ENCODE results near the gene ZFR2. TPM values are rescaled to one million over a fixed set of nuclear protein-coding genes. Genes with fewer than 3 reads are reported as not detected.

The ZFR2 gene
- total and polyA plus RNA-seq, 2 of the 8 experiments (the other 6 are each of a cell fraction or from before 2014, with no cell fraction given), result 14.5 to 28.4 TPM

DNA sequence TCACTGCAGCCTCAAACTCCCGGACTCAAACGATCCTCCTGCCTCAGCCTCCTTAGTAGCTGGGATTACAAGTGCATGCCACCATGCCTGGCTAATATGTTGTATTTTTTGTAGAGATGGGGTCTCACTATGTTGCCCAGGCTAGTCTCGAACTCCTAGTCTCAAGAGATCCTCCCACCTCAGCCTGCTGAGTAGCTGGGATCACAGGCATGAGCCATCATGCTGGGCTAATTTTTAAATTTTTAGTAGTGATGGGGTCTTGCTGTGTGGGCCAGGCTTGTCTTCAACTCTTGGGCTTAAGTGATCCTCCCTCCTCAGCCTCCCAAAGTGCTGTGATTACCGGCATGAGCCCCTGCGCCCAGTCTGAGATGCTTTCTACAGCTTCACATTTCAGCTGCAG is 26.9 kb upstream of the ZFR2 start:
- TF ChIP-seq MAFK (IDR thresholded peaks at IDR 0.05; ENCODE audit: low read depth, low read length) (no peak), JUN (IDR thresholded peaks at IDR 0.05; ENCODE audit: low read depth, low read length) (no peak), POLR2AphosphoS5 (IDR thresholded peaks at IDR 0.05; ENCODE audit: low read depth, low read length) (no peak), SIX5 (IDR thresholded peaks at IDR 0.05; ENCODE audit: low read depth, low read length) (no peak), BRCA1 (IDR thresholded peaks at IDR 0.05; ENCODE audit: low read depth, low read length) (no peak), HDAC6 (IDR thresholded peaks at IDR 0.05; ENCODE audit: low read depth, low read length) (no peak), CHD2 (IDR thresholded peaks at IDR 0.05; ENCODE audit: low read length) (no peak), POU5F1 (IDR thresholded peaks at IDR 0.05; ENCODE audit: low read depth, low read length) (no peak), RFX5 (IDR thresholded peaks at IDR 0.05; ENCODE audit: borderline replicate concordance, low read depth, low read length) (no peak), FOSL1 (IDR thresholded peaks at IDR 0.05; ENCODE audit: insufficient read depth, low read depth, low read length) (no peak)
- TF ChIP-seq, protein P1, sequence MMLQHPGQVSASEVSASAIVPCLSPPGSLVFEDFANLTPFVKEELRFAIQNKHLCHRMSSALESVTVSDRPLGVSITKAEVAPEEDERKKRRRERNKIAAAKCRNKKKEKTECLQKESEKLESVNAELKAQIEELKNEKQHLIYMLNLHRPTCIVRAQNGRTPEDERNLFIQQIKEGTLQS (IDR thresholded peaks at IDR 0.05; ENCODE audit: insufficient read depth, low read depth, low read length), result no peak
- TF ChIP-seq, protein P2, sequence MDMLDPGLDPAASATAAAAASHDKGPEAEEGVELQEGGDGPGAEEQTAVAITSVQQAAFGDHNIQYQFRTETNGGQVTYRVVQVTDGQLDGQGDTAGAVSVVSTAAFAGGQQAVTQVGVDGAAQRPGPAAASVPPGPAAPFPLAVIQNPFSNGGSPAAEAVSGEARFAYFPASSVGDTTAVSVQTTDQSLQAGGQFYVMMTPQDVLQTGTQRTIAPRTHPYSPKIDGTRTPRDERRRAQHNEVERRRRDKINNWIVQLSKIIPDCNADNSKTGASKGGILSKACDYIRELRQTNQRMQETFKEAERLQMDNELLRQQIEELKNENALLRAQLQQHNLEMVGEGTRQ (IDR thresholded peaks at IDR 0.05; ENCODE audit: low read length), result no peak
- H3K4ac ChIP-seq (replicated peaks; ENCODE audit: insufficient read length, low read depth, low read length), result no peak overlapping the region

More for the DNA sequence above, 26.9 kb upstream of the ZFR2 start:
- Histone ChIP-seq H3K27me3 (replicated peaks in 1 of 4; ENCODE audit: control insufficient read depth in 3 of 4, extremely low read depth in 1 of 4, insufficient read depth in 3 of 4, low read length in 3 of 4) (no peaks in the 10 kb centered on the region), H3K14ac (ENCODE audit: insufficient read length) (no peak overlapping the region), H3K9ac (replicated peaks in 1 of 4; ENCODE audit: extremely low read depth in 1 of 4, low read depth in 3 of 4, low read length in 3 of 4) (no peak overlapping the region), H4K5ac (ENCODE audit: insufficient read length, low read depth, low read length) (no peak overlapping the region), H4K20me1 (replicated peaks in 1 of 2; ENCODE audit: control insufficient read depth in 1 of 2, insufficient read depth in 2 of 2, low read length in 2 of 2) (peaks cover 0 to 2% of the 10 kb centered on the region in 2 experiments), H3K23me2 (ENCODE audit: low read depth, low read length) (no peaks in the 10 kb centered on the region), H2BK5ac (ENCODE audit: low read depth, low read length) (no peak overlapping the region), H3K23ac (ENCODE audit: insufficient read length) (no peak overlapping the region), H3K4me3 (ENCODE audit: extremely low read depth in 1 of 4, insufficient read depth in 2 of 4, low read depth in 3 of 4, low read length in 4 of 4) (no peak overlapping the region), H3K79me2 (ENCODE audit: control insufficient read depth in 1 of 2, insufficient read depth in 2 of 2, low read length in 2 of 2) (no peaks in the 10 kb centered on the region), H3K4me2 (ENCODE audit: insufficient read depth in 1 of 2, low read depth in 2 of 2, low read length in 2 of 2) (no peak overlapping the region), H4K8ac (ENCODE audit: extremely low read depth, insufficient read depth, low read length) (no peak overlapping the region), H3K36me3 (ENCODE audit: control insufficient read depth in 2 of 4, insufficient read depth in 4 of 4, low read length in 3 of 4) (peaks cover 3 to 11% (median 8%) of the 10 kb centered on the region in 4 experiments; a peak in 7 of 8 replicates), H3K9me3 (ENCODE audit: insufficient read depth in 2 of 2, low read depth in 1 of 2, low read length in 1 of 2) (peaks cover 7% of the 10 kb centered on the region in 2 experiments; a peak in 3 of 4 replicates), H2BK12ac (ENCODE audit: low read depth, low read length) (no peak overlapping the region), H2BK15ac (ENCODE audit: low read length) (no peak overlapping the region), H2BK120ac (replicated peaks; ENCODE audit: low read depth, low read length) (no peak overlapping the region), H3K18ac (ENCODE audit: extremely low read depth, low read length) (no peak overlapping the region), H3K4me1 (replicated peaks in 1 of 4; ENCODE audit: control insufficient read depth in 3 of 4, insufficient read depth in 4 of 4, low read length in 3 of 4) (no peaks in the 10 kb centered on the region), H2AFZ (ENCODE audit: low read length) (no peak overlapping the region), H3K56ac (replicated peaks; ENCODE audit: insufficient read length, low read depth, low read length) (no peak overlapping the region), H2BK20ac (ENCODE audit: low read length) (no peak overlapping the region), H4K91ac (replicated peaks; ENCODE audit: insufficient read length, low read length) (no peak overlapping the region), H2AK5ac (ENCODE audit: low read depth, low read length) (no peak overlapping the region), H3K27ac (ENCODE audit: low read depth, low read length) (no peak overlapping the region), H3K79me1 (ENCODE audit: low read depth, low read length) (no peaks in the 10 kb centered on the region)
- 90% methylated on average over 5 of the region's 5 CpGs; no CpG with 5 or more reads in 1 of the 2 experiments for WGBS, 2 experiments (ENCODE audit: extremely low coverage in 1 of 2, insufficient coverage in 1 of 2, insufficient read length in 1 of 2, insufficient replicate concordance in 2 of 2, low coverage in 1 of 2, low lambda C conversion rate in 2 of 2, missing lambda C conversion rate in 1 of 2)
- ChIA-PET CTCF (ENCODE audit: partially characterized antibody) (interaction anchor here (0.6 to 1.9 kb wide), 2 partner anchors 72 to 74 kb away, joined by 3 to 9 read pairs; no protein-coding TSS in a partner anchor), POLR2A (ENCODE audit: partially characterized antibody) (no interaction called here)
- FAIRE-seq, result no peak
- no peak for DNase-seq (ENCODE audit: low read depth in 1 of 2, low spot score in 2 of 2)

Measured in H1 (cell line).